Measurements from ENCODE around the gene TPD52L1. TPM values are rescaled to one million over a fixed set of nuclear protein-coding genes. Genes with fewer than 3 reads are reported as not detected.

The TPD52L1 gene
- 0.29 and 1.3 TPM in 2 replicates for total RNA-seq

GRCh38 chr6:125153391-125154117 lies at the start of gene TPD52L1:
TSS of gene TPD52L1 (plus strand) at chr6:125153773. CDS start at chr6:125153952, 179 bp downstream.

GRCh38 chr6:125301435-125302391 lies 148.1 kb downstream of the TPD52L1 start, which contains the start of gene HDDC2:
TSS of gene HDDC2 (minus strand) at chr6:125301967. CDS start at chr6:125301932, 35 bp downstream.

Other genes starting within 250 kb of the TPD52L1 start
- 19.5 and 21.4 TPM in 2 replicates for gene RNF217, start 191.3 kb upstream of the TPD52L1 start, total RNA-seq
- 47.2 and 50.1 TPM in 2 replicates for gene HDDC2, start 148.2 kb downstream of the TPD52L1 start, total RNA-seq